MM.1S (cell line): ENCODE measurements around the gene ROS1.

Experiments
- DNase-seq: peaks from one replicate; pipeline ENCODE4 v3.0.0-alpha.2; 2015
- H2AFZ ChIP-seq: fragments of 300-600 bp; sonication (generic); 2 replicates; pipeline ENCODE4 v1.6.0; 2016; ENCODE audit warnings: antibody characterized with exemption, low read length
- H3F3A ChIP-seq: fragments of 300-600 bp; sonication (generic); 2 replicates; pipeline ENCODE4 v1.6.1; 2016; ENCODE audit warnings: mild to moderate bottlenecking, antibody characterized with exemption, low read length, moderate library complexity, mixed read lengths; ENCODE audit not compliant: insufficient read depth
- H3K27ac ChIP-seq: fragments of 300-600 bp; sonication (generic); 2 replicates; pipeline ENCODE4 v1.5.1; 2016; ENCODE audit warnings: mild to moderate bottlenecking, low read length
- H3K27me3 ChIP-seq: fragments of 300-600 bp; sonication (generic); replicated peaks from 2 replicates; pipeline ENCODE4 v1.6.0; 2016; ENCODE audit warnings: low read length; ENCODE audit not compliant: insufficient read depth
- H3K36me3 ChIP-seq: fragments of 300-600 bp; sonication (generic); replicated peaks from 2 replicates; pipeline ENCODE4 v1.6.1; 2016; ENCODE audit warnings: mild to moderate bottlenecking, low read length, mixed read lengths; ENCODE audit not compliant: insufficient read depth
- H3K4me1 ChIP-seq: fragments of 300-600 bp; sonication (generic); 2 replicates; pipeline ENCODE4 v1.6.1; 2016; ENCODE audit warnings: low read length, mixed read lengths
- H3K4me2 ChIP-seq: fragments of 300-600 bp; sonication (generic); 2 replicates; pipeline ENCODE4 v1.6.0; 2016; ENCODE audit warnings: low read depth, low read length
- H3K4me3 ChIP-seq: fragments of 300-600 bp; sonication (generic); 2 replicates; pipeline ENCODE4 v1.5.1; 2016; ENCODE audit warnings: low read length, mixed read lengths
- H3K79me2 ChIP-seq: fragments of 300-600 bp; sonication (generic); 2 replicates; pipeline ENCODE4 v1.6.1; 2016; ENCODE audit warnings: mixed run types, low read length, mixed read lengths
- H3K9ac ChIP-seq: fragments of 300-600 bp; sonication (generic); 2 replicates; pipeline ENCODE4 v1.6.1; 2016; ENCODE audit warnings: low read length, mixed read lengths
- H3K9me2 ChIP-seq: fragments of 300-600 bp; sonication (generic); replicated peaks from 2 replicates; pipeline ENCODE4 v1.6.1; 2016; ENCODE audit warnings: mild to moderate bottlenecking, low read length, mixed read lengths; ENCODE audit not compliant: insufficient read depth
- H3K9me3 ChIP-seq: fragments of 300-600 bp; sonication (generic); replicated peaks from 2 replicates; pipeline ENCODE4 v1.6.1; 2016; ENCODE audit warnings: mild to moderate bottlenecking, low read length, mixed read lengths; ENCODE audit not compliant: insufficient read depth
- H4K20me1 ChIP-seq: fragments of 300-600 bp; sonication (generic); 2 replicates; pipeline ENCODE4 v1.6.1; 2016; ENCODE audit warnings: mild to moderate bottlenecking, low read length, moderate library complexity, mixed read lengths; ENCODE audit not compliant: insufficient read depth
- EZH2 ChIP-seq: fragments of 300-600 bp; sonication (generic); optimal IDR thresholded peaks from 2 replicates; pipeline ENCODE3; 2017; ENCODE audit warnings: low read depth, mild to moderate bottlenecking, antibody characterized with exemption, low read length, mixed read lengths
- EZH2phosphoT487 ChIP-seq: fragments of 300-600 bp; sonication (generic); IDR thresholded peaks from 2 replicates; pipeline ENCODE4 v1.6.1; 2018; ENCODE audit warnings: antibody characterized with exemption, low read length
- TF ChIP-seq, protein P1 (sequence below): fragments of 300-600 bp; sonication (generic); IDR thresholded peaks from 2 replicates; pipeline ENCODE4 v1.5.1; 2016; ENCODE audit warnings: antibody characterized with exemption, low read length, mixed read lengths

The ROS1 gene

DNA sequence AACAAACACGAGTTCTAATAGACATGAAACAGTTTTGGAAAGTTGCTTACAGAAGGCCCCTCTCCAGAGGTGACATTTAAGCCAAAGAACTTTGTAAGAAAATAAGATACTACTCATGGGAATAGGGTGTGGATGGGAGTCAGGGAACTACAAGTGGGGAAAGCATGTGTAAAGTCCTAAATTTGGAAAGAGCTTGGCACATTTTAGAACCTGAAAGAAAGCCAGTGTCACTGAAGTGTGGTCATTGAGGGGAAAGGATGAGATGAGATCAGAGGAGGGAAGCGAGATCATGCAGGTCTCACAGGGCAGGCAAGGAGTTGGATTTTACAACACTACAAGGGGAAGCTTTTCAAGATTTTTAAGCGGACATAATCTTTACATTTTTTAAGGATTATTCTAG lies 122.4 kb downstream of the ROS1 start:
- TF ChIP-seq EZH2 (no peak), EZH2phosphoT487 (no peak)
- TF ChIP-seq, protein P1, sequence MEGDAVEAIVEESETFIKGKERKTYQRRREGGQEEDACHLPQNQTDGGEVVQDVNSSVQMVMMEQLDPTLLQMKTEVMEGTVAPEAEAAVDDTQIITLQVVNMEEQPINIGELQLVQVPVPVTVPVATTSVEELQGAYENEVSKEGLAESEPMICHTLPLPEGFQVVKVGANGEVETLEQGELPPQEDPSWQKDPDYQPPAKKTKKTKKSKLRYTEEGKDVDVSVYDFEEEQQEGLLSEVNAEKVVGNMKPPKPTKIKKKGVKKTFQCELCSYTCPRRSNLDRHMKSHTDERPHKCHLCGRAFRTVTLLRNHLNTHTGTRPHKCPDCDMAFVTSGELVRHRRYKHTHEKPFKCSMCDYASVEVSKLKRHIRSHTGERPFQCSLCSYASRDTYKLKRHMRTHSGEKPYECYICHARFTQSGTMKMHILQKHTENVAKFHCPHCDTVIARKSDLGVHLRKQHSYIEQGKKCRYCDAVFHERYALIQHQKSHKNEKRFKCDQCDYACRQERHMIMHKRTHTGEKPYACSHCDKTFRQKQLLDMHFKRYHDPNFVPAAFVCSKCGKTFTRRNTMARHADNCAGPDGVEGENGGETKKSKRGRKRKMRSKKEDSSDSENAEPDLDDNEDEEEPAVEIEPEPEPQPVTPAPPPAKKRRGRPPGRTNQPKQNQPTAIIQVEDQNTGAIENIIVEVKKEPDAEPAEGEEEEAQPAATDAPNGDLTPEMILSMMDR, result no peak

DNA sequence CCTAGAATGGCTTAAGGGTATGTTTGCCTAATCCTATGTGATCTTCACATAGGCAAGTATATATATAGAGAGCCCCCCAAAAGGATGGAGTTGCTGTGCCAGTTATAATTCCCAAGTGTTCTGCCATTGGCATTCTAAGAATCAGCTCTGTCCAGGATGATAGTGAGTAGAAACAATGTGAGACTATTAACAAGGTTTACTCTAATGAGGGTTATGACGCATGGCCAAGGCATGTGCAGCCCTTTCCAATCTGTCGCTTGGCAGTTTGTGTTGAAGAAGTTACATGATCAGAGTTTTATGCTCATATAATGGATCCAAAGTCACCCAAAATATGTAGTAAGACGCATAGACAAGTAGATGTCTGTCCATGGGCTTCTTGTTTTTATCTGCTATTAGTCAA lies 126.8 kb downstream of the ROS1 start:
- Histone ChIP-seq H3K9ac (no peak overlapping the region), H3K4me3 (no peak overlapping the region), H3K36me3 (no peaks in the 10 kb centered on the region), H3K9me2 (no peaks in the 10 kb centered on the region), H3K4me2 (no peak overlapping the region), H4K20me1 (no peaks in the 10 kb centered on the region), H3K27ac (no peak overlapping the region), H3F3A (no peaks in the 10 kb centered on the region), H3K4me1 (peaks cover 5% of the 10 kb centered on the region), H3K9me3 (no peaks in the 10 kb centered on the region), H3K27me3 (no peaks in the 10 kb centered on the region), H2AFZ (no peak overlapping the region), H3K79me2 (no peaks in the 10 kb centered on the region)
- no peak for DNase-seq
- TF ChIP-seq, protein P1, result no peak
- no peak for TF ChIP-seq EZH2
- TF ChIP-seq EZH2phosphoT487, result no peak

More for the DNA sequence above, 122.4 kb downstream of the ROS1 start:
- Histone ChIP-seq H3K27me3 (no peaks in the 10 kb centered on the region), H3K4me3 (no peak overlapping the region), H3F3A (no peaks in the 10 kb centered on the region), H3K9me2 (no peaks in the 10 kb centered on the region), H3K27ac (no peak overlapping the region), H3K36me3 (no peaks in the 10 kb centered on the region), H3K9me3 (no peaks in the 10 kb centered on the region), H3K4me1 (peaks cover 15% of the 10 kb centered on the region), H3K4me2 (no peak overlapping the region), H4K20me1 (no peaks in the 10 kb centered on the region), H3K9ac (no peak overlapping the region), H2AFZ (no peak overlapping the region), H3K79me2 (no peaks in the 10 kb centered on the region)
- DNase-seq, result no peak

DNA sequence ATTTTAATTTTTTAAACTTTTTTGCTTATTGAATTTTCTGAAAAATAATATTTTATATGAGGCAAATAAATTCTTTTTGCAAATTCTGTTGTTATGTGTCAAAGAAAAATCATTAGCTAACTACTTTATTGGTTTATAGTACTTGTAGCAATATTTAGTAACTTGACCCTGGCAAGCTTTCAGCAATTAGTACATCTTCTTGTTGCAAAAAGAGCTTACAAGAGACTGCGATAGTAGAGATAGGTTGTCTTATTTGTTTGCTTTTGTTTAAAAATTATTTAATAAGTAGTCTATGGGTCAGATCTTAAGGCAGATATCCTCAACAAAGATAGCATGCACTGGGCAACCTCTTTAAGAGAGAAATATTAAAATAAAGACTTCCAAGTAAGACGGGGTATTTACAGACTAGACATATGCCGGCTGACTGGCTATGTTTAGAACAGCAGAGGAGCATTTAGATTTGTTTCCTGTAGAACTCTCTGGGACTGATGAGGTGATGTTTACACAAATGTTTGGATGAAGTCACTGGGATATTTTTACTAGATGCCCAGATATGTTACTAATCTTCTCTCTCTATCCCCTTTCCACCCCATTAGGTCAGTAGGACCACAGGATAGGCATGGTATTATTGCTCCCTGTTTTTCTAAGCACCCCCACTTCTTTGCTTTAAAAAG lies 135.4 kb downstream of the ROS1 start:
- DNase-seq, result no peak
- Histone ChIP-seq H3K79me2 (no peaks in the 10 kb centered on the region), H3K4me3 (no peak overlapping the region), H3K36me3 (no peaks in the 10 kb centered on the region), H3K9me3 (no peaks in the 10 kb centered on the region), H4K20me1 (no peaks in the 10 kb centered on the region), H3K4me2 (no peak overlapping the region), H3K4me1 (no peaks in the 10 kb centered on the region), H3K27ac (no peak overlapping the region), H3K9ac (no peak overlapping the region), H3K9me2 (no peaks in the 10 kb centered on the region), H2AFZ (no peak overlapping the region), H3F3A (no peaks in the 10 kb centered on the region), H3K27me3 (no peaks in the 10 kb centered on the region)
- TF ChIP-seq EZH2phosphoT487 (no peak), EZH2 (no peak)
- TF ChIP-seq, protein P1, result no peak
